K562 (cell line): ENCODE data around the gene DBP. TPM values are rescaled to one million over a fixed set of nuclear protein-coding genes. Genes with fewer than 3 reads are reported as not detected.

Experiments
- HLTF ChIP-seq: fragments of 450-650 bp; IDR thresholded peaks from 2 replicates; pipeline ENCODE4 v1.6.1; 2016
- HNRNPLL ChIP-seq: fragments of 200-400 bp; formaldehyde crosslinking; IDR thresholded peaks from 2 replicates; pipeline ENCODE4 v1.6.1; 2017; ENCODE audit warnings: low read length, low read depth, mild to moderate bottlenecking; ENCODE audit not compliant: poor library complexity, severe bottlenecking
- MCM7 ChIP-seq, 2 experiments: fragments of 450-650 bp; IDR thresholded peaks; 2 replicates each; pipeline ENCODE4 v1.6.1; 2016 to 2018
- NCOA2 ChIP-seq, 2 experiments: fragments of 450-650 bp; IDR thresholded peaks; 2 replicates each; pipeline ENCODE4 v1.6.1; 2018; ENCODE audit warnings: mild to moderate bottlenecking in 2 of 2, moderate library complexity in 1 of 2; ENCODE audit not compliant: partially characterized antibody in 2 of 2
- SMARCA4 ChIP-seq: fragments of 450-650 bp; IDR thresholded peaks from 2 replicates; pipeline ENCODE4 v1.6.1; 2016
- ZBED1 ChIP-seq: IDR thresholded peaks from 2 replicates; pipeline ENCODE4 v1.6.1; 2014
- ZFP1 ChIP-seq: fragments of 450-650 bp; formaldehyde crosslinking; IDR thresholded peaks from 2 replicates; pipeline ENCODE4 v1.4.0; 2020; ENCODE audit warnings: mild to moderate bottlenecking, mixed read lengths
- ZNF274 ChIP-seq: IDR thresholded peaks from 2 replicates; pipeline ENCODE4 v1.6.1; 2011; ENCODE audit warnings: low read depth, mild to moderate bottlenecking, low read length, moderate library complexity, borderline replicate concordance
- polyA plus RNA-seq, 8 experiments: library from polyadenylated mRNA; depleted of rRNA in 4 of 8; stranded (reverse) in 5 of 8; unstranded in 3 of 8; fragments of >200 nt; fragmentation: Nextera tagmentation in 2 of 8; fragmentation: Illumina TruSeq in 1 of 8; extraction: Ambion mirVana in 2 of 8; extraction: Trizol in 1 of 8; gene quantifications; 2 replicates each; pipeline versions ENCODE4 v1.2.1 to v1.2.3, GENCODE V29; 2011 to 2014; ENCODE audit warnings: inconsistent platforms in 1 of 8, missing spikeins in 1 of 8
- total RNA-seq, 7 experiments: library from RNA; depleted of rRNA in 6 of 7; stranded (reverse); fragments of >200 nt in 6 of 7; fragmentation: Illumina TruSeq in 2 of 7; extraction: Trizol in 2 of 7; gene quantifications; 2 replicates each; pipeline versions ENCODE4 v1.2.1 to v1.2.3, GENCODE V29; 2011 to 2021; ENCODE audit warnings: low replicate concordance in 1 of 7
- TF ChIP-seq, protein P1 (sequence below): fragments of 250-450 bp; sonication (Bioruptor Pico); IDR thresholded peaks from 2 replicates; pipeline ENCODE4 v1.4.0; 2020; ENCODE audit warnings: borderline replicate concordance
- TF ChIP-seq, protein P2 (sequence below): sonication (generic); formaldehyde crosslinking; IDR thresholded peaks from 2 replicates; pipeline ENCODE4 v1.8.1; 2023; ENCODE audit warnings: mild to moderate bottlenecking, missing genetic modification reagents
- TF ChIP-seq, protein P3 (sequence below): IDR thresholded peaks from 2 replicates; pipeline ENCODE4 v1.6.1; 2016; ENCODE audit warnings: missing genetic modification characterization, missing compliant biosample characterization
- TF ChIP-seq, protein P4 (sequence below): IDR thresholded peaks from 2 replicates; pipeline ENCODE4 v1.6.1; 2012; ENCODE audit warnings: low read depth, low read length, improper control_type of control experiment, borderline replicate concordance

DBP gene
- total and polyA plus RNA-seq, 9 of the 15 experiments (the other 6 are each of a cell fraction or from before 2014, with no cell fraction given) = 0.25 to 5.5 (median 1.8) TPM

DNA sequence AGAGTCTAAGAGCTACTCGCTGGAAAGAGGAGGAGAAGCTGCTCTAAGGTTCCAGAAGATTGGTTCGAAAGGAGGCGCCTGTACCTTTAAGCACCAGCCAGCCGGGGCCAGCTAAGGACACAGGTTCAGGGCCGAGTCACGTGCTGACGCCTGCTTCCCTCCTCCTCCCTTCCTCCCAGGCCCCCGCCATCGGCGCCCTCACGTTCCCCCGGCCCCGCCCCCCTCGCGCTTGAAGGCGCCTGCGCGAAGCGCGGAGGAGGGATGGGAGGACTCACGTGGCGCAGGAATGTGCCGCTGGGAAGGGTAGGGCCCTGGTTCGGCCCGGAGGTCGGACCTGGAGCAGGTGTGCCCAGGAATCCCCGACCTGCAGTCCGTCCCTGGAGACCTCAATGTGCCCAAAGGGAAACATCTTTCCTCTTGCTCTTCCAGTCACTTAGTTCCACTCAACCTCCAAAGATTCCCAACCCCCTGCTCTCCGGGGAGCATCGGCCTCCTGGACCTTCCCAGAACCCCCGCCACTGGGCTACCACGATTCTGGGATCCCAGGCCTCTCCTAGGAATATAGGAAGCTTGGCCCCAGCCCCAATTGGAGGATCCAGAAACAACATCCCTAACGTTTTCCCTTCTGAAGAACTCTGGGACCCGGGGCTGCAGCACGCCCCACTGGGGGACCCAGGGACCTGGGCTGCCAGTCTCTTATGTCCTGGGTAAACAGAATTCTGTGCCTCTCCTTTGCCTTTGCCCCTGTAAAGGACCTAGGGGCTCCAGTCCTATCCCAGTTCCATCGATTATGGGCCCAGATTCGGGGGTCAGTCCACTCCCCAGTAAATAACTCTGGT, 2.5 kb downstream of the DBP start (continued):
- TF ChIP-seq, protein P1, sequence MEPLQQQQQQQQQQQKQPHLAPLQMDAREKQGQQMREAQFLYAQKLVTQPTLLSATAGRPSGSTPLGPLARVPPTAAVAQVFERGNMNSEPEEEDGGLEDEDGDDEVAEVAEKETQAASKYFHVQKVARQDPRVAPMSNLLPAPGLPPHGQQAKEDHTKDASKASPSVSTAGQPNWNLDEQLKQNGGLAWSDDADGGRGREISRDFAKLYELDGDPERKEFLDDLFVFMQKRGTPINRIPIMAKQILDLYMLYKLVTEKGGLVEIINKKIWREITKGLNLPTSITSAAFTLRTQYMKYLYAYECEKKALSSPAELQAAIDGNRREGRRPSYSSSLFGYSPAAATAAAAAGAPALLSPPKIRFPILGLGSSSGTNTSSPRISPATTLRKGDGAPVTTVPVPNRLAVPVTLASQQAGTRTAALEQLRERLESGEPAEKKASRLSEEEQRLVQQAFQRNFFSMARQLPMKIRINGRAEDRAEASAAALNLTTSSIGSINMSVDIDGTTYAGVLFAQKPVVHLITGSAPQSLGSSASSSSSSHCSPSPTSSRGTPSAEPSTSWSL (CRISPR knock-in tag) = no peak
- TF ChIP-seq, protein P2, sequence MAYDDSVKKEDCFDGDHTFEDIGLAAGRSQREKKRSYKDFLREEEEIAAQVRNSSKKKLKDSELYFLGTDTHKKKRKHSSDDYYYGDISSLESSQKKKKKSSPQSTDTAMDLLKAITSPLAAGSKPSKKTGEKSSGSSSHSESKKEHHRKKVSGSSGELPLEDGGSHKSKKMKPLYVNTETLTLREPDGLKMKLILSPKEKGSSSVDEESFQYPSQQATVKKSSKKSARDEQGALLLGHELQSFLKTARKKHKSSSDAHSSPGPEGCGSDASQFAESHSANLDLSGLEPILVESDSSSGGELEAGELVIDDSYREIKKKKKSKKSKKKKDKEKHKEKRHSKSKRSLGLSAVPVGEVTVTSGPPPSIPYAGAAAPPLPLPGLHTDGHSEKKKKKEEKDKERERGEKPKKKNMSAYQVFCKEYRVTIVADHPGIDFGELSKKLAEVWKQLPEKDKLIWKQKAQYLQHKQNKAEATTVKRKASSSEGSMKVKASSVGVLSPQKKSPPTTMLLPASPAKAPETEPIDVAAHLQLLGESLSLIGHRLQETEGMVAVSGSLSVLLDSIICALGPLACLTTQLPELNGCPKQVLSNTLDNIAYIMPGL (CRISPR knock-in tag) = no peak
- no peak for TF ChIP-seq NCOA2 (IDR thresholded peaks at IDR 0.05; ENCODE audit: partially characterized antibody in 2 of 2)
- TF ChIP-seq, protein P3, sequence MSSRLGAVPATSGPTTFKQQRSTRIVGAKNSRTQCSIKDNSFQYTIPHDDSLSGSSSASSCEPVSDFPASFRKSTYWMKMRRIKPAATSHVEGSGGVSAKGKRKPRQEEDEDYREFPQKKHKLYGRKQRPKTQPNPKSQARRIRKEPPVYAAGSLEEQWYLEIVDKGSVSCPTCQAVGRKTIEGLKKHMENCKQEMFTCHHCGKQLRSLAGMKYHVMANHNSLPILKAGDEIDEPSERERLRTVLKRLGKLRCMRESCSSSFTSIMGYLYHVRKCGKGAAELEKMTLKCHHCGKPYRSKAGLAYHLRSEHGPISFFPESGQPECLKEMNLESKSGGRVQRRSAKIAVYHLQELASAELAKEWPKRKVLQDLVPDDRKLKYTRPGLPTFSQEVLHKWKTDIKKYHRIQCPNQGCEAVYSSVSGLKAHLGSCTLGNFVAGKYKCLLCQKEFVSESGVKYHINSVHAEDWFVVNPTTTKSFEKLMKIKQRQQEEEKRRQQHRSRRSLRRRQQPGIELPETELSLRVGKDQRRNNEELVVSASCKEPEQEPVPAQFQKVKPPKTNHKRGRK (tag) = no peak
- no peak for TF ChIP-seq HLTF
- TF ChIP-seq, protein P4, sequence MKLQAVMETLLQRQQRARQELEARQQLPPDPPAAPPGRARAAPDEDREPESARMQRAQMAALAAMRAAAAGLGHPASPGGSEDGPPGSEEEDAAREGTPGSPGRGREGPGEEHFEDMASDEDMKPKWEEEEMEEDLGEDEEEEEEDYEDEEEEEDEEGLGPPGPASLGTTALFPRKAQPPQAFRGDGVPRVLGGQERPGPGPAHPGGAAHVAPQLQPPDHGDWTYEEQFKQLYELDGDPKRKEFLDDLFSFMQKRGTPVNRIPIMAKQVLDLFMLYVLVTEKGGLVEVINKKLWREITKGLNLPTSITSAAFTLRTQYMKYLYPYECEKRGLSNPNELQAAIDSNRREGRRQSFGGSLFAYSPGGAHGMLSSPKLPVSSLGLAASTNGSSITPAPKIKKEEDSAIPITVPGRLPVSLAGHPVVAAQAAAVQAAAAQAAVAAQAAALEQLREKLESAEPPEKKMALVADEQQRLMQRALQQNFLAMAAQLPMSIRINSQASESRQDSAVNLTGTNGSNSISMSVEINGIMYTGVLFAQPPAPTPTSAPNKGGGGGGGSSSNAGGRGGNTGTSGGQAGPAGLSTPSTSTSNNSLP = no peak
- TF ChIP-seq ZNF274 = no peak
- peak; percentile 32; the same call in 1 of the 2 replicates for TF ChIP-seq ZBED1
- TF ChIP-seq ZFP1 (CRISPR knock-in tag) = peak; percentile 70; the same call in 1 of the 2 replicates
- no peak for TF ChIP-seq MCM7 (IDR thresholded peaks at IDR 0.05)
- TF ChIP-seq SMARCA4 = no peak
- TF ChIP-seq HNRNPLL = no peak
